Measurements from ENCODE around the gene DCAF17. TPM values are rescaled to one million over a fixed set of nuclear protein-coding genes. Genes with fewer than 3 reads are reported as not detected.

DCAF17 gene
- total and polyA plus RNA-seq, 9 donors: 6.7 to 20.2 (median 17.0) TPM

- TF ChIP-seq EP300 (IDR thresholded peaks at IDR 0.05): no peak
- TF ChIP-seq POLR2A (IDR thresholded peaks at IDR 0.05): no peak
- no peak for TF ChIP-seq CTCF (IDR thresholded peaks at IDR 0.05)
- intact Hi-C loops (cut with DNase I): loop anchor here in 2 of 4 donors (2.0 to 10.0 kb wide), 2 partner anchors 87 kb away; partner anchors contain the start of genes DCAF17 (in 2 of the 2) and METTL8 (in 1 of the 2)
- peak overlapping the region; percentile 92 to 94 for H3K27ac ChIP-seq
- 12 to 25% (median 15%) methylated on average over 5 of the region's 5 CpGs for WGBS, 3 donors
- H3K27me3 ChIP-seq: no peaks in the 10 kb centered on the region
- H3K9me3 ChIP-seq: no peaks in the 10 kb centered on the region
- DNase-seq: peak in 1 of 5 donors; percentile 24
- H3K4me3 ChIP-seq: peak overlapping the region; percentile 98
- no peaks in the 10 kb centered on the region for H3K36me3 ChIP-seq
- peaks cover 9% of the 10 kb centered on the region for H3K4me1 ChIP-seq (ENCODE audit: insufficient read depth)
Measured at GRCh38 chr2:171521361-171522051, 87.5 kb downstream of the DCAF17 start.

GRCh38 chr2:171522052-171522787, 88.2 kb downstream of the DCAF17 start, which contains the start of gene CYBRD1:
Gene CYBRD1 (plus strand): TSS chr2:171522474. CDS start chr2:171522546, 72 bp downstream.
- Histone ChIP-seq H3K27me3 (no peaks in the 10 kb centered on the region), H3K36me3 (no peaks in the 10 kb centered on the region), H3K4me1 (ENCODE audit: insufficient read depth) (peaks cover 9% of the 10 kb centered on the region), H3K9me3 (no peaks in the 10 kb centered on the region), H3K4me3 (peak within 1 kb of the TSS; percentile 98), H3K27ac (peak within 1 kb of the TSS; percentile 92 to 94)
- DNase-seq: peak; percentile 88 to 91 (median 89)
- 0 to 1% (median 0%) methylated on average over 45 of the region's 45 CpGs for WGBS, 3 donors
- TF ChIP-seq EP300 (IDR thresholded peaks at IDR 0.05): no peak
- peak; percentile 70 for TF ChIP-seq POLR2A (IDR thresholded peaks at IDR 0.05)
- peak in 1 of 3 donors; percentile 8 for TF ChIP-seq CTCF (IDR thresholded peaks at IDR 0.05)
- intact Hi-C loops (cut with DNase I): loop anchor here in 2 of 4 donors (2.0 to 10.0 kb wide), 2 partner anchors 87 kb away; partner anchors contain the start of genes DCAF17 (in 2 of the 2) and METTL8 (in 1 of the 2)

DNA sequence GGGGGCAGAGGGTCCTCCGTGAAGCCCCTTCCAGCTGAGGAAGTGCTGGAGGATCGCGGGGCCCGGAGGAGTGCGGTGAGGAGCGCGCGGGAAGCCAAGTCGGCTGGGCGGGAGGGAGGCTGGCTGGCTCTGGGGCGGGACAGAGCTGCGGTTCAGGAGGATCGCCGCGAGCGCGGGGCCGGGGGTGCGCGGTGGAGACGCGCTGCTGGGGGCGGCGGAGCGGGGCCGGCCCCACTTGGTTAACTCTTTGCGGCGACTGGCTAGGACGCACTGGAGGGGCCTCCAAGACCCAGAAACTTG, 88.7 kb downstream of the DCAF17 start:
- WGBS, 3 donors: 0 to 1% (median 0%) methylated on average over 12 to 29 of the region's 29 CpGs
- TF ChIP-seq POLR2A (IDR thresholded peaks at IDR 0.05) (no peak), EP300 (IDR thresholded peaks at IDR 0.05) (no peak), CTCF (IDR thresholded peaks at IDR 0.05) (no peak)
- Histone ChIP-seq H3K9me3 (no peaks in the 10 kb centered on the region), H3K27me3 (no peaks in the 10 kb centered on the region), H3K4me3 (peak overlapping the region; percentile 98), H3K4me1 (ENCODE audit: insufficient read depth) (peaks cover 9% of the 10 kb centered on the region), H3K27ac (peak overlapping the region; percentile 92 to 94), H3K36me3 (no peaks in the 10 kb centered on the region)
- intact Hi-C loops (cut with DNase I): loop anchor here in 2 of 4 donors (2.0 to 10.0 kb wide), 2 partner anchors 88 kb away; partner anchors contain the start of genes DCAF17 (in 2 of the 2) and METTL8 (in 1 of the 2)
- DNase-seq: peak in 2 of 5 donors; percentile 66 to 74

Data from ovary (tissue), 9 donors.